Right ventricle myocardium superior (tissue), 1 donor: ENCODE results near the gene EIF3B. TPM values are rescaled to one million over a fixed set of nuclear protein-coding genes. Genes with fewer than 3 reads are reported as not detected.
"Not testable (repeated sequence)": the region's sequence is repeated elsewhere in the genome, so short reads cannot be mapped to it uniquely, and the experiment has no call there.

Source experiments
- ATAC-seq: fragments of 200-7000 bp; cut with Tn5 transposase; one replicate; pipeline ENCODE4 v1.9.1; 2020; ENCODE audit warnings: mild to moderate bottlenecking; ENCODE audit not compliant: poor library complexity
- DNase-seq: peaks from one replicate; pipeline ENCODE4 v3.0.0-alpha.2; 2020
- intact Hi-C: fragments of 100-400 bp; cut with DNase I; formaldehyde crosslinking; loops from one replicate; pipeline ENCODE4 v1.11.2; 2022
- total RNA-seq: library from RNA; stranded (reverse); fragmentation: NEBNext Ultra II Directional; extraction: Animal tissue kit (Norgen Biotek cat#: 25700); gene quantifications from one replicate; pipeline ENCODE4 v1.2.1, GENCODE V29; 2021
- donor health status: DM: no; HTN: yes; CAD: no; lungs with severe emphysema.

Gene EIF3B
- total RNA-seq, 1 donor from 2014 or later = 68.0 TPM

- DNase-seq = no peak
- no peak for ATAC-seq
- intact Hi-C loops = no loop called here
Observed at GRCh38 chr7:2412587-2413201, 58.1 kb downstream of the EIF3B start.

- intact Hi-C loops = no loop called here
- no peak for ATAC-seq
- DNase-seq = no peak
Observed at GRCh38 chr7:2416063-2416462, 61.4 kb downstream of the EIF3B start.

- no peak for ATAC-seq
- intact Hi-C loops = no loop called here
- no peak for DNase-seq
Observed at GRCh38 chr7:2416650-2417049, 62.0 kb downstream of the EIF3B start.

- DNase-seq = peak; percentile 0
- intact Hi-C loops, ATAC-seq: not testable (repeated sequence)
Observed at GRCh38 chr7:2417178-2417577, 62.6 kb downstream of the EIF3B start.

- intact Hi-C loops = no loop called here
- ATAC-seq (peak; percentile 61), DNase-seq (peak; percentile 63)
Observed at GRCh38 chr7:2417981-2418481, 63.4 kb downstream of the EIF3B start.

- ATAC-seq (no peak), DNase-seq (peak; percentile 0)
- intact Hi-C loops = no loop called here
Observed at GRCh38 chr7:2420216-2420933, 65.7 kb downstream of the EIF3B start.

- no peak for ATAC-seq
- intact Hi-C loops = no loop called here
- DNase-seq = peak; percentile 2
Observed at GRCh38 chr7:2421943-2422310, 67.3 kb downstream of the EIF3B start.

- DNase-seq = peak; percentile 33
- no peak for ATAC-seq
- intact Hi-C loops = no loop called here
Observed at GRCh38 chr7:2425749-2426148, 71.1 kb downstream of the EIF3B start.

Other genes with a start within 250 kb of the EIF3B start
- gene MAD1L1, start 121.9 kb upstream of the EIF3B start, total RNA-seq = 17.9 TPM
- 20.0 TPM for gene MRM2, start 112.6 kb upstream of the EIF3B start, total RNA-seq
- 10.6 TPM for gene NUDT1, start 112.6 kb upstream of the EIF3B start, total RNA-seq
- gene SNX8, start 40.4 kb upstream of the EIF3B start, total RNA-seq = 19.1 TPM
- 14.8 TPM for gene CHST12, start 48.8 kb downstream of the EIF3B start, total RNA-seq
- not detected for gene GRIFIN, start 121.6 kb downstream of the EIF3B start, total RNA-seq
- 4.6 TPM for gene LFNG, start 164.9 kb downstream of the EIF3B start, total RNA-seq
- gene BRAT1, start 200.7 kb downstream of the EIF3B start, total RNA-seq = 14.7 TPM
- 9.9 TPM for gene IQCE, start 204.2 kb downstream of the EIF3B start, total RNA-seq